HCT116 (cell line): Measurements from ENCODE around the gene C16orf90. TPM values are rescaled to one million over a fixed set of nuclear protein-coding genes. Genes with fewer than 3 reads are reported as not detected.

Source experiments
- ATAC-seq: fragments of 200-7000 bp; cut with Tn5 transposase; 2 replicates; pipeline ENCODE4 v1.9.1; 2020; ENCODE audit warnings: mild to moderate bottlenecking, moderate library complexity
- BruUV-seq: library from RNA; stranded (reverse); fragments of 400-500 nt; replicated peaks from 2 replicates; lab custom pipeline; 2021; lab: Mats Ljungman, UMichigan
- CTCF ChIA-PET: fragments of 300-600 bp; sonication (Branson Sonifier 250); formaldehyde crosslinking; loops from one replicate; lab custom pipeline; 2021; ENCODE audit warnings: antibody characterized with exemption; lab: Charles Lee
- POLR2A ChIA-PET: fragments of 300-600, 350-600 bp; sonication (Branson Sonifier 250); formaldehyde crosslinking; loops from one replicate; lab custom pipeline; 2021; ENCODE audit warnings: antibody characterized with exemption; lab: Charles Lee
- RAD21 ChIA-PET, 2 experiments: fragments of 300-600 bp; sonication (Branson Sonifier 250); formaldehyde crosslinking; loops; one replicate each; lab custom pipeline; 2023; ENCODE audit warnings: low total read pairs in 2 of 2; ENCODE audit not compliant: uncharacterized antibody in 2 of 2, unreplicated experiment in 2 of 2, low non-redundant PET in 1 of 2; lab: Charles Lee
- DNase-seq: peaks from one replicate; pipeline ENCODE4 v3.0.0-alpha.2; 2010; ENCODE audit warnings: low read depth, low spot score
- H2AFZ ChIP-seq: fragments of 200-600 bp; shearing (Covaris generic), sonication (generic); 2 replicates; pipeline ENCODE4 v1.6.1; 2017; ENCODE audit warnings: low read depth, mixed run types, mixed read lengths, antibody characterized with exemption, low read length; ENCODE audit not compliant: poor library complexity, severe bottlenecking
- H3K27ac ChIP-seq: 2 replicates; pipeline ENCODE4 v1.5.1; 2012; ENCODE audit warnings: low read depth, low read length
- H3K27me3 ChIP-seq: fragments of 200-600 bp; sonication (generic); 2 replicates; pipeline ENCODE4 v1.6.1; 2016; ENCODE audit warnings: mixed run types, low read length, mixed read lengths; ENCODE audit not compliant: insufficient read depth
- H3K36me3 ChIP-seq, 2 experiments: fragments of 200-500 bp in 1 of 2; fragments of 200-600 bp in 1 of 2; sonication (Bioruptor generic) in 1 of 2; sonication (generic) in 1 of 2; 2 replicates each; pipeline versions ENCODE4 v1.5.1 to v1.6.1; 2014 to 2016; ENCODE audit warnings: low read length in 2 of 2, inconsistent platforms in 1 of 2, mixed read lengths in 1 of 2, mixed run types in 1 of 2; ENCODE audit not compliant: insufficient read depth in 2 of 2, control insufficient read depth in 1 of 2
- H3K4me1 ChIP-seq, 2 experiments: fragments of 200-600 bp in 1 of 2; sonication (generic) in 1 of 2; 2 replicates each; pipeline versions ENCODE4 v1.5.1 to v1.6.1; 2012 to 2017; ENCODE audit warnings: low read length in 2 of 2, inconsistent platforms in 1 of 2, mild to moderate bottlenecking in 1 of 2, mixed read lengths in 1 of 2, mixed run types in 1 of 2, moderate library complexity in 1 of 2; ENCODE audit not compliant: insufficient read depth in 2 of 2, control insufficient read depth in 1 of 2
- H3K4me2 ChIP-seq: fragments of 200-600 bp; sonication (generic); 2 replicates; pipeline ENCODE4 v1.6.1; 2017; ENCODE audit warnings: mixed run types, low read length, mixed read lengths
- H3K4me3 ChIP-seq, 2 experiments: fragments of 200-600 bp in 1 of 2; sonication (generic) in 1 of 2; replicated peaks in 1 of 2; 2 replicates each; pipeline ENCODE4 v1.5.1; 2011 to 2016; ENCODE audit warnings: low read length in 2 of 2, control low read depth in 1 of 2, low read depth in 1 of 2, mild to moderate bottlenecking in 1 of 2, mixed read lengths in 1 of 2, mixed run types in 1 of 2
- H3K79me2 ChIP-seq: fragments of 200-600 bp; sonication (generic); 2 replicates; pipeline ENCODE4 v1.6.1; 2017; ENCODE audit warnings: mild to moderate bottlenecking, mixed run types, low read length, moderate library complexity, mixed read lengths; ENCODE audit not compliant: insufficient read depth
- H3K9ac ChIP-seq: fragments of 200-600 bp; sonication (generic); 2 replicates; pipeline ENCODE4 v1.6.1; 2016; ENCODE audit warnings: low read length, mixed read lengths
- H3K9me2 ChIP-seq: fragments of 200-600 bp; sonication (generic), shearing (Covaris generic); 2 replicates; pipeline ENCODE4 v1.6.1; 2017; ENCODE audit warnings: mixed run types, mild to moderate bottlenecking, moderate library complexity; ENCODE audit not compliant: insufficient read depth
- H3K9me3 ChIP-seq, 2 experiments: fragments of 200-500 bp in 1 of 2; fragments of 200-600 bp in 1 of 2; sonication (Bioruptor generic) in 1 of 2; sonication (generic) in 1 of 2; 2 replicates each; pipeline ENCODE4 v1.6.1; 2014 to 2017; ENCODE audit warnings: low read length in 2 of 2, mixed read lengths in 2 of 2, inconsistent platforms in 1 of 2, low read depth in 1 of 2, mild to moderate bottlenecking in 1 of 2, mixed run types in 1 of 2, moderate library complexity in 1 of 2; ENCODE audit not compliant: control insufficient read depth in 1 of 2, insufficient read depth in 1 of 2
- H4K20me1 ChIP-seq: fragments of 200-600 bp; sonication (generic), shearing (Covaris generic); 2 replicates; pipeline ENCODE4 v1.6.1; 2017; ENCODE audit warnings: mixed run types, mild to moderate bottlenecking, moderate library complexity; ENCODE audit not compliant: insufficient read depth
- ATF3 ChIP-seq: IDR thresholded peaks from 2 replicates; pipeline ENCODE4 v1.6.1; 2012
- CEBPB ChIP-seq: IDR thresholded peaks from 2 replicates; pipeline ENCODE4 v1.6.1; 2012; ENCODE audit warnings: low read depth
- EZH2phosphoT487 ChIP-seq: fragments of 200-600 bp; IDR thresholded peaks from 2 replicates; pipeline ENCODE4 v1.6.1; 2018; ENCODE audit warnings: antibody characterized with exemption, borderline replicate concordance
- POLR2AphosphoS5 ChIP-seq: IDR thresholded peaks from 2 replicates; pipeline ENCODE4 v1.6.1; 2011; ENCODE audit warnings: mild to moderate bottlenecking, low read depth, low read length, moderate library complexity
- REST ChIP-seq: IDR thresholded peaks from 2 replicates; pipeline ENCODE4 v1.6.1; 2012; ENCODE audit warnings: low read depth
- TCF7L2 ChIP-seq: IDR thresholded peaks from 2 replicates; pipeline ENCODE4 v1.7.0; 2011; ENCODE audit warnings: borderline replicate concordance, inconsistent platforms; ENCODE audit not compliant: insufficient read depth, insufficient read length; ENCODE audit errors: extremely low read depth
- ZNF274 ChIP-seq: fragments of 200-500 bp; sonication (Bioruptor generic); IDR thresholded peaks from 2 replicates; pipeline ENCODE4 v1.6.1; 2014; ENCODE audit warnings: mild to moderate bottlenecking, low read depth, low read length, inconsistent platforms
- intact Hi-C: fragments of 100-400 bp; cut with micrococcal nuclease; formaldehyde crosslinking; loops from 2 replicates; pipeline ENCODE4 v1.10.0; 2022
- total RNA-seq: library from RNA; stranded (reverse); gene quantifications from one replicate; pipeline ENCODE4 v1.2.1, GENCODE V29; 2021; ENCODE audit not compliant: unreplicated experiment

Gene C16orf90
- total RNA-seq, 1 experiment from 2014 or later, result not detected

GRCh38 chr16:3542601-3543373 is 47.5 kb upstream of the C16orf90 start:
- BruUV-seq, result no TSS peak
- ATAC-seq (no peak), DNase-seq (no peak)
- Histone ChIP-seq H2AFZ (no peak overlapping the region), H3K27ac (no peak overlapping the region), H3K36me3 (peaks cover 0 to 8% of the 10 kb centered on the region in 2 experiments; a peak in 1 of 4 replicates), H3K4me2 (no peak overlapping the region), H4K20me1 (no peaks in the 10 kb centered on the region), H3K4me3 (no peak overlapping the region), H3K27me3 (no peaks in the 10 kb centered on the region), H3K9me3 (no peaks in the 10 kb centered on the region), H3K79me2 (no peaks in the 10 kb centered on the region), H3K9ac (no peak overlapping the region), H3K9me2 (no peaks in the 10 kb centered on the region), H3K4me1 (no peaks in the 10 kb centered on the region)
- POLR2A ChIA-PET, result no interaction called here
- CTCF ChIA-PET, result no interaction called here
- TF ChIP-seq ZNF274 (no peak), REST (no peak), EZH2phosphoT487 (no peak), POLR2AphosphoS5 (peak; percentile 13; the same call in 1 of the 2 replicates), TCF7L2 (no peak), ATF3 (no peak), CEBPB (no peak)
- intact Hi-C loops, result no loop called here
- RAD21 ChIA-PET, result no interaction called here
